Cerebellar cortex (tissue), 1 donor: ENCODE data around the gene COL6A6.
A peak's percentile ranks its signal among the peaks of the same experiment; 100 is the strongest.

Source experiments
- DNase-seq: peaks from one replicate; pipeline ENCODE4 v3.0.0-alpha.2; 2015; ENCODE audit warnings: low spot score

Gene COL6A6

GRCh38 chr3:130516645-130517512 lies at the start of gene COL6A6:
Gene COL6A6 (plus strand): TSS chr3:130517177. CDS start chr3:130560365, 43,188 bp downstream.
- no peak for DNase-seq

- DNase-seq, result no peak
Measured at GRCh38 chr3:130468311-130468710, 48.7 kb upstream of the COL6A6 start.

- DNase-seq, result no peak
Measured at GRCh38 chr3:130470126-130470525, 46.9 kb upstream of the COL6A6 start.

GRCh38 chr3:130473416-130473815 lies 43.6 kb upstream of the COL6A6 start:
- DNase-seq, result no peak

- DNase-seq, result peak; percentile 22
Measured at GRCh38 chr3:130480736-130481135, 36.2 kb upstream of the COL6A6 start.

GRCh38 chr3:130488288-130488687 lies 28.7 kb upstream of the COL6A6 start:
- no peak for DNase-seq

- no peak for DNase-seq
Measured at GRCh38 chr3:130488769-130489450, 28.1 kb upstream of the COL6A6 start.

- DNase-seq, result no peak
Measured at GRCh38 chr3:130490241-130490640, 26.7 kb upstream of the COL6A6 start.

GRCh38 chr3:130491431-130491830 lies 25.5 kb upstream of the COL6A6 start:
- no peak for DNase-seq

- DNase-seq, result no peak
Measured at GRCh38 chr3:130504701-130505100, 12.3 kb upstream of the COL6A6 start.

- no peak for DNase-seq
Measured at GRCh38 chr3:130506031-130506430, 10.9 kb upstream of the COL6A6 start.

- DNase-seq, result no peak
Measured at GRCh38 chr3:130507746-130508145, 9.2 kb upstream of the COL6A6 start.

- no peak for DNase-seq
Measured at GRCh38 chr3:130509008-130509407, 8.0 kb upstream of the COL6A6 start.

- no peak for DNase-seq
Measured at GRCh38 chr3:130514681-130515080, 2.3 kb upstream of the COL6A6 start.

GRCh38 chr3:130515755-130516154 lies 1.2 kb upstream of the COL6A6 start:
- DNase-seq, result no peak

GRCh38 chr3:130517602-130518001 lies 625 bp downstream of the COL6A6 start:
- no peak for DNase-seq

- no peak for DNase-seq
Measured at GRCh38 chr3:130519754-130520153, 2.8 kb downstream of the COL6A6 start.

GRCh38 chr3:130522399-130522798 lies 5.4 kb downstream of the COL6A6 start:
- DNase-seq, result no peak

- no peak for DNase-seq
Measured at GRCh38 chr3:130527426-130527825, 10.4 kb downstream of the COL6A6 start.

- DNase-seq, result no peak
Measured at GRCh38 chr3:130528120-130528519, 11.1 kb downstream of the COL6A6 start.

- no peak for DNase-seq
Measured at GRCh38 chr3:130529486-130530215, 12.7 kb downstream of the COL6A6 start.

- DNase-seq, result no peak
Measured at GRCh38 chr3:130533247-130533646, 16.3 kb downstream of the COL6A6 start.
